ENCODE data around the gene MRGPRF. TPM values are rescaled to one million over a fixed set of nuclear protein-coding genes. Genes with fewer than 3 reads are reported as not detected.

The MRGPRF gene
- polyA plus RNA-seq, 1 experiment: 24.4 TPM

DNA sequence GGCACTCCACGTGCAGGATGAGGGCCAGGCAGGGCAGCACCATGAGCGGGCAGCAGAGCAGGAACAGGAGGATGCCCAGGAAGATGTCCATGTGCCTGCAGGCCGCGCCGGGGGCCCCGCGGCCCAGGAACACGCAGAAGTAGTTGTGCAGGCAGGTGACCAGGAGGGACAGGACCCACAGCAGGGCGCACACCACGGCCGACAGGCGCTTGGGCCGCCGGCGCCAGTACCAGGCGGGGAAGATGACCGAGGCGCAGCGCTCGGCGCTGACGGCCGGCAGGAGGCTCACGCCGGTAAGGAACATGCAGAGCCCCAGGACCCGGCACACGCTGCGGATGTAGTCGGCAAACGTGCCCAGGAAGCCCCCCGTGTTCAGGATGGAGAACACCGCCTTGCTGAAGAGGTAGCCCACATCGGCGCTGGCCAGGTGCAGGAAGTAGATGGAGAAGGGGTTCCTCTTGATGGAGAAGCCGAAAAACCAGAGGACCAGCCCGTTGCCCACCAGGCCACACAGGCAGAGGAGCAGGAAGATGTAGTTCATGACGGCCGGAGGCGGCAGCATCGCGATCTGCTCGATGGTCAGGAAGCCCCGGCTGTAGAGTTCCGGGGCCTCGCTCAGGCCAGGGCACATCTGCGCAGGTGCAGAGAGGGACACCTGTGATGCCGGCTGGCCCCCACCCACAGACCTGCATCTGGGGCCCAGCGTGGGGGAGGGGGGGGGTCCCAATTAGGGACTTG is 7.2 kb downstream of the MRGPRF start:
- Histone ChIP-seq H3K36me3 (ENCODE audit: control insufficient read depth, insufficient read depth, low read length) (peaks cover 27% of the 10 kb centered on the region), H3K27me3 (ENCODE audit: control insufficient read depth, insufficient read depth, low read length) (no peaks in the 10 kb centered on the region), H3K4me3 (ENCODE audit: low read depth, low read length) (no peak overlapping the region)
- TF ChIP-seq, protein P1, sequence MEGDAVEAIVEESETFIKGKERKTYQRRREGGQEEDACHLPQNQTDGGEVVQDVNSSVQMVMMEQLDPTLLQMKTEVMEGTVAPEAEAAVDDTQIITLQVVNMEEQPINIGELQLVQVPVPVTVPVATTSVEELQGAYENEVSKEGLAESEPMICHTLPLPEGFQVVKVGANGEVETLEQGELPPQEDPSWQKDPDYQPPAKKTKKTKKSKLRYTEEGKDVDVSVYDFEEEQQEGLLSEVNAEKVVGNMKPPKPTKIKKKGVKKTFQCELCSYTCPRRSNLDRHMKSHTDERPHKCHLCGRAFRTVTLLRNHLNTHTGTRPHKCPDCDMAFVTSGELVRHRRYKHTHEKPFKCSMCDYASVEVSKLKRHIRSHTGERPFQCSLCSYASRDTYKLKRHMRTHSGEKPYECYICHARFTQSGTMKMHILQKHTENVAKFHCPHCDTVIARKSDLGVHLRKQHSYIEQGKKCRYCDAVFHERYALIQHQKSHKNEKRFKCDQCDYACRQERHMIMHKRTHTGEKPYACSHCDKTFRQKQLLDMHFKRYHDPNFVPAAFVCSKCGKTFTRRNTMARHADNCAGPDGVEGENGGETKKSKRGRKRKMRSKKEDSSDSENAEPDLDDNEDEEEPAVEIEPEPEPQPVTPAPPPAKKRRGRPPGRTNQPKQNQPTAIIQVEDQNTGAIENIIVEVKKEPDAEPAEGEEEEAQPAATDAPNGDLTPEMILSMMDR (IDR thresholded peaks at IDR 0.05; ENCODE audit: insufficient read depth, low read depth, low read length): no peak
- ChIA-PET POLR2A (no interaction called here), CTCF (no interaction called here)
- no peak for DNase-seq (ENCODE audit: low read depth)

DNA sequence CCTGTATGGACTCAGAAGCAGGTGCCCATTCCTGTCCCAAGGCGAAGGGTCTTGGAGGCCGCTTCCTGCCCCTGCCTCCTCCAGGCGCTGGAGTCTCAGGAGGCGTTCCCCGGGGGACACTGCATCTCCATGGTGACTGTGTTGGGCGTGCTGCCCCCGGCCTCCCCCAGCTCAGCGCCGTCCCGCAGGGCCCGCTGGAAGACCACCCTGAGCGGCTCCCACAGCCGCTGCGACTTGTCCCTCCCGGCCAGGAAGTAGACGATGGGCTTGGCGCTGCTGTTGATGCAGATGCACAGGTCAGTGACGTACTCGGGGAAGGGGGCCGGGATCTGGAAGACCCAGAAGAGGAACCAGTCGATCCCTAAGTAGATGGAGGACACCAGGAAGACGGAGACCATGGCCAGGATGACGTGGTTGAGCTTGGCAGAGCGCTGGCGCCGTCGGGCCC is 7.8 kb downstream of the MRGPRF start:
- H3K4me3 ChIP-seq (ENCODE audit: low read depth, low read length): no peak overlapping the region
- peaks cover 27% of the 10 kb centered on the region for H3K36me3 ChIP-seq (ENCODE audit: control insufficient read depth, insufficient read depth, low read length)
- TF ChIP-seq, protein P1 (IDR thresholded peaks at IDR 0.05; ENCODE audit: insufficient read depth, low read depth, low read length): no peak
- DNase-seq (ENCODE audit: low read depth): no peak
- POLR2A ChIA-PET: no interaction called here
- no peaks in the 10 kb centered on the region for H3K27me3 ChIP-seq (ENCODE audit: control insufficient read depth, insufficient read depth, low read length)
- CTCF ChIA-PET: no interaction called here

DNA sequence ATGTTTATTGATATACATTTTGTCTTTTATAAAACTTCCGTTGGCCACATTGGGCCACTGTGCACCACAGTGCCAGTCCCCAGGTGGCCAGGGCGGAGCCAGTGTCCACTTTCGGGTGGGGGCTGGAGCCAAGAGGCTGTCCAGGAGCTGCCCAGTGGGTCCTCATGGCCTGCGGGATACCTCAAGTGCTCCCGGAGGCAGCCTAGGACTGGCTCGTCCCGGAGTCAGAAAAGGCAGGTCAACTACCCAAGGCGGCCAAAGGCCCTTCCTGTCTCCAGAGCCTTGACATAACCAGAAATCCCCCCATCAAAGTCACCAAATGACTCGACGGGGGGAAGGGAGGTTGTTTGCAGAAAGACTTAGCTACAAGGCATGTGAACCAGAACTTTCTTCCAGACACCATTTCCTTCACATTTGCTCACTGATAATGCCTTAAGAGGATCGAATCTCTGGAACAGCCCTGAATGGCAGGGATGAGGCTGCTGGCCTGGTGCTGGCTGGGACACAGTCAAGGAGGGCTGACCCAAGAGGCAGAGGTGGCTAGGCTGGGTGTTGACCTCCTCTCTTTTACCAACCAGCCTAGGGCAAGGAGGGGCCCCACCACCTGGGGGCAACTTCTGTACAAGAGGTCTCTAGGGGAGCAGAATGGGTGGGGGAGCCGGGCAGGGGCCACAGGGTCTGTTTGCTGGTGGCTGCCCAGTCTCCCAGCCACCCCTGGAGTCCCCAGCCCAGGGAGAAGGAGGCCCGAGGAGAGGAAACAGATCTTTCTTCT is 8.4 kb downstream of the MRGPRF start:
- ChIA-PET POLR2A (no interaction called here), CTCF (interaction anchor here (1.2 kb wide), 1 partner anchor 40 kb away, joined by 3 read pairs; no protein-coding TSS in a partner anchor)
- no peak overlapping the region for H3K4me3 ChIP-seq (ENCODE audit: low read depth, low read length)
- no peak for DNase-seq (ENCODE audit: low read depth)
- TF ChIP-seq, protein P1 (IDR thresholded peaks at IDR 0.05; ENCODE audit: insufficient read depth, low read depth, low read length): no peak
- H3K27me3 ChIP-seq (ENCODE audit: control insufficient read depth, insufficient read depth, low read length): no peaks in the 10 kb centered on the region
- peaks cover 27% of the 10 kb centered on the region for H3K36me3 ChIP-seq (ENCODE audit: control insufficient read depth, insufficient read depth, low read length)

DNA sequence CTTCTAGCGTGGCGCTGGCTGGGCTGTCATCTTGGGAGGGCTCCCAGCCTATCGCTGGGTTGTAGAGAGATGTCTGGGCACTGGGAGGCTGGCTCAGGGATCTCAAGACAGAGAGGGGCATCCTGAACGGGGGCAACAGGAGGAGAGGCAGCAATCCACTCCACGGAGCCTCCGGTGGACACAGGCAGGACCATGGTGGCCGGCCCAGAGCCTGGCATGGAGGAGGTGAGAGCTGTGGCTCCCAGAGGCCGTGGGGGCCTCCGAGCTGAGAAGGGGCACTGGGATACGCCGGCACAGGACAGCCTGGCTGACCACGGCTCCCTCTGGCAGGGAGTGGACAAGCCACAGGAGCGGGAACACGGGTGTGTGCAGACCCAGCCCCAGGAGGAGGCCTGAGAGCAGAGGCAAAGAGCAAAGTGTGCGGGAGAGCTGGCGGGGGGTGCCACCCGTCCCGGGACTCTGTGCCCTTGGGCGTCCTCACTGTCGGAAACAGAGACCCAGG is 9.1 kb downstream of the MRGPRF start:
- H3K27me3 ChIP-seq (ENCODE audit: control insufficient read depth, insufficient read depth, low read length): no peaks in the 10 kb centered on the region
- ChIA-PET POLR2A (no interaction called here), CTCF (interaction anchor here (1.2 kb wide), 1 partner anchor 41 kb away, joined by 3 read pairs; no protein-coding TSS in a partner anchor)
- no peak for DNase-seq (ENCODE audit: low read depth)
- TF ChIP-seq, protein P1 (IDR thresholded peaks at IDR 0.05; ENCODE audit: insufficient read depth, low read depth, low read length): no peak
- H3K4me3 ChIP-seq (ENCODE audit: low read depth, low read length): no peak overlapping the region
- H3K36me3 ChIP-seq (ENCODE audit: control insufficient read depth, insufficient read depth, low read length): peaks cover 27% of the 10 kb centered on the region

DNA sequence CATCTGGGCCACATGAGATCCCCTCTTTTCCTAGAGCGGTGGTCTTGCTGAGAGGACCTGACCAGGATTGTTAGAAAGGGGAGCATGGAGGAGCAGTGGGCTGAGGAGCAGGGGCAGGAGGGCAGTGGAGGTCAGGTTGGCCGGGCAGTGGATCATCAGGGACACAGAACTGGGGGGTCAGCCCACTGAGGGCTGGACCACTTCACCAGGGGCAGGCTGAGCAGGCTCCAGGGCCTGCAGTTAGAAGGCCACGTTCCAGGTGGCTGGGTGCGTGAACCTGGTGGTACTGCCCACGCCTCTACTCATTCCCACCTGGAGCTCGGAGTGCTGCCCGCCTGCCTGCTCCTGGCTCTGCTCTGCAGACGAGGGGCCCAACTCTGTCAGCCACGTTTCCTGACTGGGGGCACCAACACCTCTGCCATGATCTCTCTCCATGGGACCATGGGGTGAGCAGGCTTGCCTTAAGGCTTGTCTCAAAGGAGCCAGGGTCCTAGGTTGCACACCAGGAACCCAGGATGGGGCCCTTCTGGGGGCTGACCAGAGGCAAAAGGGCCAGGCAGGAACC is 9.7 kb downstream of the MRGPRF start:
- TF ChIP-seq, protein P1 (IDR thresholded peaks at IDR 0.05; ENCODE audit: insufficient read depth, low read depth, low read length): no peak
- Histone ChIP-seq H3K36me3 (ENCODE audit: control insufficient read depth, insufficient read depth, low read length) (peaks cover 27% of the 10 kb centered on the region), H3K27me3 (ENCODE audit: control insufficient read depth, insufficient read depth, low read length) (no peaks in the 10 kb centered on the region), H3K4me3 (ENCODE audit: low read depth, low read length) (no peak overlapping the region)
- POLR2A ChIA-PET: no interaction called here
- no peak for DNase-seq (ENCODE audit: low read depth)
- CTCF ChIA-PET: interaction anchor here (1.2 to 3.4 kb wide), 3 partner anchors 8 to 41 kb away, joined by 3 to 31 read pairs (median 10); partner anchors contain the start of gene MRGPRF

Data from BJ (cell line).